ENCODE data around the gene FAM3A.
"Not testable (repeated sequence)": the region's sequence is repeated elsewhere in the genome, so short reads cannot be mapped to it uniquely, and the experiment has no call there.

Gene FAM3A

DNA sequence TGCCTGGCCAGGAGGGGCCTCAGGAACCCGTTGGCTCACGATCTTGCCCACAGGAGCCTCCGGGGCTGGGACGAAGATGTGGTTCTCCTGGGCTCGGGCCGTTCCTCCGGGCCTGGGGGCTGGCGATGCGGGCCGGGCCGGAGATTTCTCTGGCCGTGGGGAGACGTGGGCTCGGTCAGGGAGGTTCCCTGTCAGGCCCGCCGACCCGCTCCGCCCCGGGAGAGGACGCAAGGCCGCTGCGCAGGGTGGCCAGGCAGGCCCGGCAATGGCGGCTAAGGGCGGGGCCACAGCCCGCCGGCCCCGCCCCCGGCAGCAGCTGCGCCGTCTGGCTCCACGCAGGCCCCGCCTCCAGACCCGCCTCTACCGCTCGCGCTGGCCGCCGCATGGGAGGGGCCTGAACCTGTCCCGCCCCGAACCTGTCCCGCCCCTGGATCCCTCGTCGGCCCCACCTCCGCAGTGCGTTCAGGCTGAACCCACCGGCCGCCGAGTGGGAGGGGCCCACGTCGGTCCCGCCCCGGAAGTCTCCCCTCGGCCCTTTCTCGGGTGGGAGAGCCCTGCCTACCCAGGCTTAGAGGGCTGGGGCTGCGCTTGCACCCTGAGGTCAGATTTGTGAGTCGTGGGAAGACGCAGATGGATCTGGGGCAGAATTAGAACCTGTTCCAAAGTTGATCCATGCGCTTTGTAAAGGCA, at the start of gene FAM3A:
FAM3A (minus strand) TSS at position 267 of the 690 bp plus-strand sequence. CDS start 460 bp downstream, outside the sequence.
- peak; percentile 78 for DNase-seq

- not testable (repeated sequence) for DNase-seq
Measured at GRCh38 chrX:154562295-154562694, 46.3 kb upstream of the FAM3A start.

- DNase-seq = not testable (repeated sequence)
Measured at GRCh38 chrX:154560326-154560725, 44.3 kb upstream of the FAM3A start.

- not testable (repeated sequence) for DNase-seq
Measured at GRCh38 chrX:154558896-154559295, 42.9 kb upstream of the FAM3A start.

DNA sequence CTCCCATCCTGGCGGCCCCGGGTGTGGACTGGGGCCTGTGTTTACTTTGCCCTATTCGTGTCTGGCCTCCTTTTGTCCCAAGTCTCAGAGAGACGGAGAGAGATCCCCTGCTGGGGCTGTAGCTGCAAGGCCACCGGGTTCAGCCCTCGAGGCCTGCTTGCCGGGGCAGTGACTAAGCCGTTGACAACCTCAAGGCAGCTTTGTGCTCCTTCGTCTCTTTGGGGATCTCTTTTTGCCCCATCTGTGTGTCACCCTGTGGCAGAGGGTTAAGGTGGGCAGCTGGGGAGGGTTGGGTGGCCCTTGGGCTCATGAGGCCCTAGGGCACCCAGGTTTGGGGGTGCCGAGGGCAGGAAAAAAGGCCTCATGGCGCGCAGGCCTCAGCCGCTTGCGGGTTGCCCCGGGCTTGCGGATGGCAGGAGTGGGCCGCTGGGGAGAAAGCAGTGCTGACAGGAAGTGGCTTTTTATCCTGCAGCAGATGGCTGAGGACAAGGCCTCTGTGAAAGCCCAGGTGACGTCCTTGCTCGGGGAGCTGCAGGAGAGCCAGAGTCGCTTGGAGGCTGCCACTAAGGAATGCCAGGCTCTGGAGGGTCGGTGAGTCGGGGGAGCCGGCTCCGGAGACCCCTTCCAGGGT, 42.1 kb upstream of the FAM3A start:
- DNase-seq = not testable (repeated sequence)

GRCh38 chrX:154552112-154552806, 36.2 kb upstream of the FAM3A start:
- not testable (repeated sequence) for DNase-seq

DNA sequence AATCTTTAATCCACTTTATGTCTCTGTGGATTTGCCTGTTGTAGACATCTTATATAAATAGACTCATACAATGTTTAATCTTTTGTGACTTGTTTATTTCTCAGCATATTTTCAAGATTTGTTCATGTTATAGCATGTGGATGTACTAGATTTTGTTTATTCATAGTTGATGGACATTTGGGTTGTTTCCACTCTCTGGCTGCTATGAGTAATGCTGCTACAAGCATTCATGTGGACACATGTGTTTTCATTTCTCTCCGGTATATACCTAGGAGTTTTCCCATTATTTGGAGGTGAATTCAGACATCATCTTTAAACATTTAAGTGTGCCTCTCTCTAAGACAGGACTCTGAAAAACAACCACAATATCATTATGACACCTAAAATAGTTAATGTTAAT, 33.7 kb upstream of the FAM3A start:
- no peak for DNase-seq

DNA sequence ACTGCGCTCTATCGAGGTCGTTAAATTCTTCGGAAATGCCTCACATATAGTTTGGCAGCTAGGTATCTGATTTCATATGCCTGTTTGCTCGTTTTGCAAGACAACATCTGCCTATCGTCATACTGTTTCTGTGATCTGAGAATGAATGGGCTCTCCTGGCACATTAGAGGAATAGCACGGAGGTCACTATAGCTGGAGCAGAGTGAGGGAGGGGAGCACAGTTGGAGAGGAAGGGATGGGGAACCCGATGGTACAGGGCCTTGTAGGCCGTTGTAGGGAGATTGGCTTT, 31.9 kb upstream of the FAM3A start:
- no peak for DNase-seq

DNA sequence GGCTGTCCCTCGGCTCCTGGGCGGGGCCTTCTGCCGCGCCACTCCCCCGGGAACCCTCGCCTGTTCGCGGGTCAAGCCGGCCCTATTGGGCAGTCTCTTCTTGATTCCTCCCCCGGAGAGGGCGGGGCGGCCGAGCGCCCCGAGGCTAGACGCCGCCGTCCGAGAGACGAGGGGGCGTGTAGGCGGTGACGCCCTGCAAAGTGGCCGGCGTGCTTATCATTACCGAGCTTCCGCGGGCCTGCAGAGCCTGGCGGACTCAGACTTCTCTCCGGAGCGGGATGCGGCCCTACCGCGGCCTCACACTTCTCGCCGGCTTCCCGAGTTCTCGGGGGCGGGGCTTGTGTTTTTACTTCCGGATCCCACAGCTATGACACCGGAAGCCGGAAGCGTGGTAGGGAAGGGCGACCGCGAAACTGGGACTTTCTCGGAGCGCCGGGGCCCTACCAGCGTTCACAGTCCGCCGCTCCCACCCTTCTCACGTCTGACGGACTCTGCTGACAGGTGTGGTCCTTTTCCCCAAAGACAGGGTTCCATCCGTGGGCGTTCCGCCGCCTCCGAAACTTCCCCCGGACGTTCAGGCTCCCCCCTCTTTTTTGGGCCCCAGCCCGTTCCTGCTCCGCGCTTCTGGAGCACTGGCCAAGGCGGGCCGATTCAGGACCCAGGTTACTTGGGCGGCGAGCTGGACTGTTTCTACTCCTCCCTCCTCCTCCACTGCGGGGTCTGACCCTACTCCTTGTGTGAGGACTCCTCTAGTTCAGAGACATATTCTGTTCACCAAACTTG, 31.4 kb upstream of the FAM3A start, which contains the start of gene IKBKG:
IKBKG (plus strand) TSS at position 376 of the 783 bp plus-strand sequence. CDS start 4,383 bp downstream, outside the sequence.
- DNase-seq = peak; percentile 79

- no peak for DNase-seq
Measured at GRCh38 chrX:154546354-154547244, 30.6 kb upstream of the FAM3A start, which contains the start of gene G6PD. TSS of gene G6PD (minus strand) at chrX:154546846. CDS start at chrX:154546155, 691 bp downstream.

DNA sequence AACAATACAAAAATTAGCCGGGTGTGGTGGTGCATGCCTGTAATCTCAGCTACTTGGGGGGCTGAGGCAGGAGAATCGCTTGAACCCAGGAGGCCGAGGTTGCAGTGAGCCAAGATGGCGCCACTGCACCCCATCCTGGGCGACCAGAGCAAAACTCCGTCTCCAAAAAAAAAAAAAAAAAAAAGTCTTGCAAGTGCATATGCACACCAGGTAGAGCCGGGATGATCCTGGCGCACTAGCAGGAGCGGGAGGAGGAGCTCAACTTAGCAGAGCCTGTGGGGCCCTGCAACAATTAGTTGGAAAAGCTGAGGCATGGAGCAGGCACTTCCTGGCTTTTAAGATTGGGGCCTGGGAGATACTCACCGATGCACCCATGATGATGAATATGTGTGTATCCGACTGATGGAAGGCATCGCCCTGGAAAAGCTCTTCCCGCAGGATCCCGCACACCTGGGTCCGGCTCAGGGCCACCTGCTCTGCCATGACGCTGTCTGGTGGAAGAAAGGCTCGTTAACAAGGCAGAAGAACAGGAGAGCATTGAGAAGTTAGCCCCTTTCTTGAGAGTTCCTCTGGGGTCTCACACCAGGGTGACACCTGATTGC, 29.7 kb upstream of the FAM3A start:
- DNase-seq = no peak

- DNase-seq = no peak
Measured at GRCh38 chrX:154542723-154543424, 26.8 kb upstream of the FAM3A start.

DNA sequence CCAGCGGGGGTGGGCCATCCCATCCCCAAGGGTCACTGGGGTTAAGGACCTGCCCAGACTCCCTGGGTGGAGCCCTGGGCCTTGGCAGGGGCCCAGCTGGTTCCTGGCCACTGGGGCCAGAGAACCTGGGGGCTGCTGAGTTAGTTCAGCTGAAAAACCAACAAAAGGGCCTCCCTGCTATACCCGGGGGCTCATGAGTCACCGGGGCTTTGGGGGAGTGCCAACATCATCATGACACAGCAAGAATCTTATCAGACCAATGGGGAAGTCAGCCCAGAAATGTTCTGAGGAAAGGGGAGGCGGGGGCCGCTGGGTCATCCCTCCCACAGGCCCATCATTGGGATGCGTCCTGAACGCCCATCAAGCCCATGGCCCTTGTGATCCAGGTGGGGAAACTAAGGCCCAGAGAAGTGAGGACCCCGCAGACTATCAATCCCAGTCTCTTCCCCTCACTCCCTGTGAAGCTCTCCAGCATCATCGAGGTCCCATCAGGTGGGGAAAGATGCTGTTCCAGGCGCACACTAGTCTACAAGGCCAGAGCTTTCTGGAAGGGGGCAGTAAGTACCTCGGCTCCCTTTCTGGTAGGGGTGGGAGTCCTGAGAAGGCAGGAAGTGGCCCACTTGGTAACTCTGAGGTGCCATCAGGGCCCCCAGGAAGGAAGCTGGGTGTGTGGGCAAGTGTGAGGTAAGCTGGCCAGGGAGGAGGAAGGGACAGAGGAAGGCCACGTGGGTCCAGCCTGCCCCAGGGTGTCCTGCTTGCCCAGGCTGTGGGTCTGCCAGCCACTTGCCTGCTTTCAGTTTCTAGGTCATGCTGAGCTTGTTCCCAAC, 26.1 kb upstream of the FAM3A start:
- DNase-seq = peak; percentile 19

GRCh38 chrX:154541589-154541895, 25.5 kb upstream of the FAM3A start:
- no peak for DNase-seq

GRCh38 chrX:154540897-154541535, 25.0 kb upstream of the FAM3A start:
- DNase-seq = no peak

DNA sequence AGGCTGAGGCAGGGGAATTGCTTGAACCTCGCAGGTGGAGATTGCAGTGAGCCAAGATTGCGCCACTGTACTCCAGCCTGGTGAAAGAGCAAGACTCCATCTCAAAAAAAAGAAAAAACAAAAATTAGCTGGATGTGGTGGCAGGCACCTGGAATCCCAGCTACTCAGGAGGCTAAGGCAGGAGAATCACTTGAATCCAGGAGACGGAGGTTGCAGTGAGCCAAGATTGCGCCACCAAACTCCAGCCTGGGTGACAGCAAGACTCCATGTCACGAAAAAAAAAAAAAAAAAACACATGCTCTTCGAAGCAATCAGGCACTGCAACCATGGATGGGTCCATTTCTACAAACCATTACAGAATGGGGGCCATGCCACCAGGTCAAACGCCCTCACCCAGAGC, 24.3 kb upstream of the FAM3A start:
- not testable (repeated sequence) for DNase-seq

- no peak for DNase-seq
Measured at GRCh38 chrX:154539077-154539476, 23.0 kb upstream of the FAM3A start.

DNA sequence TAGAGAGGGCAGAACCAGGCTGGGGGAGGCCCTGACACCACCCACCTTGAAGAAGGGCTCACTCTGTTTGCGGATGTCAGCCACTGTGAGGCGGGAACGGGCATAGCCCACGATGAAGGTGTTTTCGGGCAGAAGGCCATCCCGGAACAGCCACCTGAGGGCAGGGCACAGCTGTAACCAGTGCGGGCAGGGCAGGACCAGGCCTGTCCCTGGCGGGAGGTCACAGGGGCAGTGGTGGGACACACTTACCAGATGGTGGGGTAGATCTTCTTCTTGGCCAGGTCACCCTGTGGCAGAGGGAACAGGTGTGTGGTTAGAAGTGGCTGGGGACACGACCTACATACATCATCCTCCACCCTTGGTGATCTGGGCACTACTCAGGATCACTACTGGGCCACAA, 19.9 kb upstream of the FAM3A start:
- DNase-seq = no peak

DNA sequence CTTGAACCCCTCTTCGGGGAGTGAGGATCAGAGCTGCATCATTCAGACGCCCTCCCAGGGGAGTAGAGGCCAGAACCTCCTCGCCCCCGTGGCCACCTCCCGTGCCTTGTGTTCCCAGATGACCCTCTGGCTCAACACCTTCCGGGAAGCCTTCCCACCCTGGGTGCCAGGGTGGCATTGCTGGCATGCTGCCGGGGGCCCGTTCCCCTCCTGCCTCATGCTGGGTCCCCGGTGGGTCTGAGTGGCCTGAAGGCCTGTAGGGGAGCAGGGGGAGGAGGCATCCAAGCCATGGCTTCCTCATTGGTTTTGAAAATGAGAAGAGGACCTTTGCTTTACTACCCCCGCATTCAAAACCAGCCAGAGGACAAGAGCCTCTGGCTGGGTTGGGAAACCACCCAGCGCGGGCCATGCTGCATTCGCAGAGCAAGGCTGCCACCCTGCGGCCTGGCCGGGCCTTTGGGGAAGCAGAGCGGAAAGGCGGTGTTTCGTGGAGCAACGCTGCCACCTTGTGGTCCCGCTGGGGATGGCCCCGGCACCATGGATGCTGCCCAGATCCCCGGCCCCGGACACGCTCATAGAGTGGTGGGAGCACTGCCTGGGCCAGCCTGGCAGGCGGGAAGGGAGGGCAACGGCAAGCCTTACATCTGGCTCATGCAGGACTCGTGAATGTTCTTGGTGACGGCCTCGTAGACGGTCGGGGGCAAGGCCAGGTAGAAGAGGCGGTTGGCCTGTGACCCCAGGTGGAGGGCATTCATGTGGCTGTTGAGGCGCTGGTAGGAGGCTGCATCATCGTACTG, 18.7 kb upstream of the FAM3A start:
- peak; percentile 37 for DNase-seq
